Superior temporal gyrus (tissue), 1 donor: ENCODE measurements around the gene GSTK1.
"Not testable (repeated sequence)": the region's sequence is repeated elsewhere in the genome, so short reads cannot be mapped to it uniquely, and the experiment has no call there.

Experiments used
- DNase-seq: peaks from one replicate; pipeline ENCODE4 v3.0.0-alpha.2; 2016; ENCODE audit errors: extremely low spot score

GSTK1 gene

GRCh38 chr7:143263266-143264195, at the start of gene GSTK1:
Gene GSTK1, plus strand, starts transcription at chr7:143263441. Its CDS starts 73 bp downstream, at chr7:143263514.
- DNase-seq = peak; percentile 82

- not testable (repeated sequence) for DNase-seq
Measured at GRCh38 chr7:143213478-143213877, 49.8 kb upstream of the GSTK1 start.

- DNase-seq = peak; percentile 99
Measured at GRCh38 chr7:143214789-143215679, 48.2 kb upstream of the GSTK1 start.

- DNase-seq = peak; percentile 75
Measured at GRCh38 chr7:143216151-143216550, 47.1 kb upstream of the GSTK1 start.

GRCh38 chr7:143216686-143217085, 46.6 kb upstream of the GSTK1 start:
- DNase-seq = no peak

- DNase-seq = no peak
Measured at GRCh38 chr7:143217806-143218205, 45.4 kb upstream of the GSTK1 start.

GRCh38 chr7:143221286-143221685, 42.0 kb upstream of the GSTK1 start:
- DNase-seq = no peak

- DNase-seq = no peak
Measured at GRCh38 chr7:143221737-143222136, 41.5 kb upstream of the GSTK1 start, which contains the start of gene TAS2R40. Gene TAS2R40, plus strand, starts transcription at chr7:143222037. Its CDS starts 42 bp downstream, at chr7:143222079.

- no peak for DNase-seq
Measured at GRCh38 chr7:143222782-143223181, 40.5 kb upstream of the GSTK1 start.

- no peak for DNase-seq
Measured at GRCh38 chr7:143223784-143224183, 39.5 kb upstream of the GSTK1 start.

- DNase-seq = no peak
Measured at GRCh38 chr7:143225047-143225446, 38.2 kb upstream of the GSTK1 start.

GRCh38 chr7:143227806-143228205, 35.4 kb upstream of the GSTK1 start:
- DNase-seq = no peak

GRCh38 chr7:143229054-143229790, 34.0 kb upstream of the GSTK1 start:
- no peak for DNase-seq

GRCh38 chr7:143230602-143231457, 32.4 kb upstream of the GSTK1 start:
- DNase-seq = no peak

GRCh38 chr7:143233816-143234532, 29.3 kb upstream of the GSTK1 start:
- no peak for DNase-seq

- no peak for DNase-seq
Measured at GRCh38 chr7:143234533-143234875, 28.7 kb upstream of the GSTK1 start.

GRCh38 chr7:143235561-143235960, 27.7 kb upstream of the GSTK1 start:
- no peak for DNase-seq

GRCh38 chr7:143236408-143236990, 26.7 kb upstream of the GSTK1 start:
- DNase-seq = no peak

GRCh38 chr7:143237366-143237765, 25.9 kb upstream of the GSTK1 start:
- DNase-seq = no peak
